Measurements from ENCODE around the gene CTBP2.

Gene CTBP2

DNA sequence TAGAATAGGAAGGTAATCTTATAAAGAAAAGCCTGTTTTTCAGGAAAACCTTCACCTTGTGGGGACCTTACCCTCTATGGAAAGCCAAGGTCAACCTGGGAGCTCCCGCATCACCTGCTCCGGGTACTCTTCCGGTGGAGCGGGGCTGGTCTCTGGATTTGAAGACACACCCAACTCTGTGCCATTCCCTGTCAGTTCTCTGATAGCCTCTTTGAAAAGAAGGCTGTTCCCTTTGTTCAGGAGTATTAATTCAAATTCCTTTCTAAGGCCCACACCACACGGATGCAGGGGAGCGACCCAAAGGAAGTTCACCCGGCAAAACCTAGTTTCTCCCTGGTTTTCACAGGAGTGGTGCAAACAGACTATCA lies 10.7 kb downstream of the CTBP2 start:
- TF ChIP-seq, protein P1, sequence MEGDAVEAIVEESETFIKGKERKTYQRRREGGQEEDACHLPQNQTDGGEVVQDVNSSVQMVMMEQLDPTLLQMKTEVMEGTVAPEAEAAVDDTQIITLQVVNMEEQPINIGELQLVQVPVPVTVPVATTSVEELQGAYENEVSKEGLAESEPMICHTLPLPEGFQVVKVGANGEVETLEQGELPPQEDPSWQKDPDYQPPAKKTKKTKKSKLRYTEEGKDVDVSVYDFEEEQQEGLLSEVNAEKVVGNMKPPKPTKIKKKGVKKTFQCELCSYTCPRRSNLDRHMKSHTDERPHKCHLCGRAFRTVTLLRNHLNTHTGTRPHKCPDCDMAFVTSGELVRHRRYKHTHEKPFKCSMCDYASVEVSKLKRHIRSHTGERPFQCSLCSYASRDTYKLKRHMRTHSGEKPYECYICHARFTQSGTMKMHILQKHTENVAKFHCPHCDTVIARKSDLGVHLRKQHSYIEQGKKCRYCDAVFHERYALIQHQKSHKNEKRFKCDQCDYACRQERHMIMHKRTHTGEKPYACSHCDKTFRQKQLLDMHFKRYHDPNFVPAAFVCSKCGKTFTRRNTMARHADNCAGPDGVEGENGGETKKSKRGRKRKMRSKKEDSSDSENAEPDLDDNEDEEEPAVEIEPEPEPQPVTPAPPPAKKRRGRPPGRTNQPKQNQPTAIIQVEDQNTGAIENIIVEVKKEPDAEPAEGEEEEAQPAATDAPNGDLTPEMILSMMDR (IDR thresholded peaks at IDR 0.05; ENCODE audit: low read depth, low read length), result no peak
- DNase-seq (ENCODE audit: low read depth in 2 of 2), result no peak
- no peak overlapping the region for H3K4me3 ChIP-seq (replicated peaks in 1 of 2; ENCODE audit: low read depth in 2 of 2, low read length in 2 of 2)

DNA sequence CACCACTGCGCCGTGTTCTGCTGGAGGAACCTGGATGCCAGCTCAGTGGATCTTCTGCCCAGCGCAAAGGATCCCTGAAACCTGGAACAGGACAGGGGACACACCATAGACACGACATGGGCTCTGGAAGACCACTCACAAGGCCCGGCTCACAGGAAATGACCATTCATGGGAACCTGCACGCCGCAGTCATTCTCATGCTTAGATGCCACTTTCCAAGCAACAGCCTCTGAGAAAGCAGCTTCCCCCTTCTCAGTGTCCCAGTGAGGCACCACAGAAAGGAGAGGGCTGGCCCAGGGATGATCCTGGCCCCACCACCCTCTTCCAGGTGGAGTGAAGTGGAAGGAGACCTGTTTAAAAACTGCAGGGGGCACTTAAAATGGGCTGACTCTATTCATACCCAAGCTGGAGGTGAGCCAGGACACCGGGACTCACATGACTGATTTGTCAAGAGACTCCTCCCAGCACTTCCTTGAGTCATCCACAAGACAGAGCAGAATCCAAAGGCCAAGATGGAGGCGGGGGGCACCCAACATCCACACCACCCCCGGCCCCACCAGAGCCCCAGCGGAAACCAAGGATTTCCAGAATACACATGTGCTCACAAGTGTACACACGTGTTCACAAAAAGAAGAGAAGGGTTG lies 11.2 kb downstream of the CTBP2 start:
- DNase-seq (ENCODE audit: low read depth in 2 of 2), result peak; percentile 80 to 88
- H3K4me3 ChIP-seq (replicated peaks in 1 of 2; ENCODE audit: low read depth in 2 of 2, low read length in 2 of 2), result no peak overlapping the region
- TF ChIP-seq, protein P1 (IDR thresholded peaks at IDR 0.05; ENCODE audit: low read depth, low read length), result no peak

DNA sequence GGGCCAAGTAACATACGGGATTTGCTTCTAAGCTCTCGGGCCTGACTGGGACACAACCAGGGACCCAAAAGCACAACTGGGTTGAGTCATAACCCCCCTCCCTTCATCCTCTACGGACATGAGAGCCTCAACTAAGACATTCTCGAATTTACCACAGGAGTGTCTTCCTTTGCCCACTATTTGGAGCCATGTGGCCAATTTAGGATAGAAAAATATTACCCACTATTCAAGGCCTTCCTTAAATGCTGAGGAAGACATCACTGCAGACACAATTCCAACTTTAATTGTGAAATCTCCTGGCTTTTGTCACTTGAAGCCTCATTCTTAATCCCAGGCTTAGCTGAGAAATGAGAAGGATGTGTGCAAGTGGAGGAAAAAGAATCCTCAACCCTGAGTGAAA lies 11.8 kb downstream of the CTBP2 start:
- TF ChIP-seq, protein P1 (IDR thresholded peaks at IDR 0.05; ENCODE audit: low read depth, low read length), result no peak
- H3K4me3 ChIP-seq (replicated peaks in 1 of 2; ENCODE audit: low read depth in 2 of 2, low read length in 2 of 2), result no peak overlapping the region
- peak; percentile 20 to 41 for DNase-seq (ENCODE audit: low read depth in 2 of 2)

DNA sequence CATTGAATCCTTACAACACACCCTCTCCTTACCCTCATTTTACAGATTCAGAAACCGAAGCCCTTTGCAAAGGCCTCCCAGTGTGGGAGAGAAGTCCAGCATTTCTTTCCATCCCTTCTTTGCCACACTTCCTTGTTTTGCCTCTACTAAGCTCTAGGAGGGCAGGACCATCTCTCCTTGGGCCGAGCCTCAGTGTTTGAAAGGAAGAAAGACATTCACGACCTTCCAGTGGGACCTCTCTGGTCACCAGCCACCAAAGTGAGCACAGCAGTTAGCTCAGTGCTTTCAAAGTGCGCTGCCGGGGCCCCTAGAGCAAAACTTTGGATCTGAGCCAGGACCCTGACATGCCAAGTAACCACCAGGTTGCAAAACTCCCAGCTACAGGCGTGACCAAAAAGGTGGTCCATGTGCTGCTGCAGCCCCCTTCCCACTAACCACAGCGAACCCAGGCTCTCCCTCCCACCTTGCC lies 12.4 kb downstream of the CTBP2 start:
- TF ChIP-seq, protein P1 (IDR thresholded peaks at IDR 0.05; ENCODE audit: low read depth, low read length), result no peak
- H3K4me3 ChIP-seq (replicated peaks in 1 of 2; ENCODE audit: low read depth in 2 of 2, low read length in 2 of 2), result no peak overlapping the region
- DNase-seq (ENCODE audit: low read depth in 2 of 2), result peak; percentile 66 to 68

- H3K4me3 ChIP-seq (replicated peaks in 1 of 2; ENCODE audit: low read depth in 2 of 2, low read length in 2 of 2), result no peak overlapping the region
- DNase-seq (ENCODE audit: low read depth in 2 of 2), result peak; percentile 33 to 87
- TF ChIP-seq, protein P1 (IDR thresholded peaks at IDR 0.05; ENCODE audit: low read depth, low read length), result no peak
Measured at GRCh38 chr10:125146791-125147579, 13.4 kb downstream of the CTBP2 start.

- no peak for DNase-seq (ENCODE audit: low read depth in 2 of 2)
Measured at GRCh38 chr10:125145636-125146035, 14.7 kb downstream of the CTBP2 start.

More at GRCh38 chr10:125145636-125146035, 14.7 kb downstream of the CTBP2 start:
- no peak overlapping the region for H3K4me3 ChIP-seq (replicated peaks in 1 of 2; ENCODE audit: low read depth in 2 of 2, low read length in 2 of 2)
- TF ChIP-seq, protein P1 (IDR thresholded peaks at IDR 0.05; ENCODE audit: low read depth, low read length), result no peak
